Activated T-helper 1 cell treated with Interleukin-2 at 50 U/mL for 16 hours (primary cell): ENCODE measurements around the gene HOXD11.

Experiments used
- DNase-seq: peaks from one replicate; pipeline ENCODE4 v3.0.0-alpha.2; 2020; ENCODE audit warnings: low read depth

Gene HOXD11

GRCh38 chr2:176107731-176108181 lies 676 bp downstream of the HOXD11 start:
- no peak for DNase-seq

- no peak for DNase-seq
These were observed 2.3 kb downstream of the HOXD11 start for GRCh38 chr2:176109192-176109901.

GRCh38 chr2:176109946-176110345 lies 2.9 kb downstream of the HOXD11 start:
- DNase-seq: no peak

- DNase-seq: no peak
These were observed 3.6 kb downstream of the HOXD11 start for GRCh38 chr2:176110415-176111308.

- DNase-seq: no peak
These were observed 4.2 kb downstream of the HOXD11 start for GRCh38 chr2:176111309-176111663.

GRCh38 chr2:176111846-176112374 lies 4.8 kb downstream of the HOXD11 start:
- DNase-seq: no peak

- DNase-seq: no peak
These were observed 5.6 kb downstream of the HOXD11 start for GRCh38 chr2:176112375-176113302.

GRCh38 chr2:176114120-176114929 lies 7.2 kb downstream of the HOXD11 start:
- no peak for DNase-seq

- DNase-seq: no peak
These were observed 8.0 kb downstream of the HOXD11 start for GRCh38 chr2:176114930-176115625.

GRCh38 chr2:176115883-176116813 lies 9.1 kb downstream of the HOXD11 start, which contains the start of gene HOXD10:
HOXD10 (plus strand) TSS chr2:176116778; CDS start chr2:176116834, 56 bp downstream.
- DNase-seq: no peak

- no peak for DNase-seq
These were observed 10.2 kb downstream of the HOXD11 start for GRCh38 chr2:176117162-176117822.

GRCh38 chr2:176117823-176118371 lies 10.8 kb downstream of the HOXD11 start:
- no peak for DNase-seq

- no peak for DNase-seq
These were observed 11.7 kb downstream of the HOXD11 start for GRCh38 chr2:176118601-176119339.

GRCh38 chr2:176120364-176121189 lies 13.5 kb downstream of the HOXD11 start:
- DNase-seq: no peak

- DNase-seq: no peak
These were observed 14.3 kb downstream of the HOXD11 start for GRCh38 chr2:176121190-176122051.
